ENCODE data around the gene CTH.
"Not testable (repeated sequence)": the region's sequence is repeated elsewhere in the genome, so short reads cannot be mapped to it uniquely, and the experiment has no call there.

CTH gene

DNA sequence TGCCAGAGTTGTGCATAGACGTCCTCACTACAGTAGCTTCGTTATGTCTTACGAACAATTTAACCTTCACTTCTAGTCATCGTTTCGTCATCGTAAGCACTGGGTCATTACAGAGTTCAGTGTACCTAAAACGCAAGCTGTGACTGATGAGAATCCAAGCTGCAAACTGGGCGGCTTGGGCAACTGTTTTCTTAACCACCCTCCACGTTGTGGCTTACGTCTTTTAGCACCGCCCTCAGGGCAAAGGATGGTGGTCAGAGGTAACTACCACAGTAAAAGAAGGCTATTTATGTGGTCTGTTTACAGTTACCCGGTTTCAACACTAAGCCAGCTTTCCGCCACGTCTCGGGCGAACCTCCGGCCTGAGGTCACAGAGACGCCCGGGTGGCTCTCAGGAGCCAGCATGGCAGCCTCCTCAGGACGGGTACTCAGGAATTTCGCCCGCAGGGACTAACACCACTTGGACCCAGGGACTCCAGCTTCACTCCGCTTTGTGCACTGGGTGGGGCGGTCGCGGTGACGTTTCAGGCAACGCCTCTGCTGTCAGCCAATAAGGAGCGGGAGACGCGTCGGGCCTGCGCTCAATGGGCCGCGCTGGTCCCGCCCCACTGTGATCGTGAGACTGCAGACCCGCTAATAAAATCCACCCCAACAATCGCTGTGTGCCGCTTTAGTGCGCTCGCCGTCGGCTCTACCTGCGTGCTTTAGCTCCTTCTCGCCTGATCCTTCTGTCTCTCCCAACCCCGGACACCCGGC lies at the start of gene CTH:
Gene CTH (plus strand): TSS at position 665 of the 756 bp plus-strand sequence. CDS start 148 bp downstream, outside the sequence.
- DNase-seq (ENCODE audit: low spot score) = peak; percentile 99

DNA sequence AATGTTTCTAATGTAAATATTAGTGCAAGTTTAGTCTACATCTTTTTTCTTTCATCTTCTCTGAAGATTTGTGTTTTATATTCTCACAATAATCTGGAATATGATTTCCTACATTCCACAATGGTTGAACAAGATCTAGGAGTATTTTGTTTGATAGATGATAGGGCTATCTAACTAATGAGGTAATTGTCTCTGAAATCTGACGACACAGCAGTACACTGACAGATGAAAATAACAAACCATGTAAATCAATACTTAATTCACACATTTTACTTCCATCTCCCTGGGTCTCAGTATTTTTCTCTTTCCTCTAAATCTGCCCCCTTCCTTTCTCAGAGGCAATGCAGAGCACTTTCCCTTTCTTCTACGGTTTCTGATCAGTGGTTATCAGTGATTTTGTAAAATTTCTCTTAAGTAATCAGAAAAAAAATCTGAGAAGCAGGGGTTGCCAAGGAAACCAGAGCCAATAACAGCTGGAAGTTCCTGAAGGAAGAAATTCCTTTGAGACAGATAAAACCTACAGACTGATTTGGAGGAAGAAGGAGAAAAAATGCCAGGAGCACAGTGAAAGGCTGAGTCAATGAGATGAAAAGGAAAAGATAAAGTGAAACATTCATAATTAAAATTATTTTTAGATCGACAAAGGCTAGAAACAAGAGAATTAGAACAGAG lies 49.2 kb upstream of the CTH start:
- no peak for DNase-seq (ENCODE audit: low spot score)

DNA sequence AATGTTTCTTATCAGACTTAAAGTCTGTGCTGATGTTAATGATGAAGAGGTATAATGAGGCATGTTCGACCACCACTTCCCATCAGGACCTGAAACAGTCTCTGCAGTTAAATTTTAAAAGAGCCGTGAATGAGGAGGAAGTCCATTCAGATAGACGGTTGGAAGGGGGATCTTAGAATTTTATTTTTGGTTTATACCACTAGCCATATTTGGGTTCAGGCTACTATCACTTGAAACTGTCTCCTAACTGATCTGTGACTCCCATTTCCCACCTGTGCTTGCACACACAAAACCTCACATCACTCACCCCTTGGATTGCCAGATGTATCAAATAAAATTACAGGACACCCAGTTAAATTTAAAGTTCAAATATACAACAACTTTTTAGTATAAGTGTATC lies 46.6 kb upstream of the CTH start:
- DNase-seq (ENCODE audit: low spot score) = no peak

DNA sequence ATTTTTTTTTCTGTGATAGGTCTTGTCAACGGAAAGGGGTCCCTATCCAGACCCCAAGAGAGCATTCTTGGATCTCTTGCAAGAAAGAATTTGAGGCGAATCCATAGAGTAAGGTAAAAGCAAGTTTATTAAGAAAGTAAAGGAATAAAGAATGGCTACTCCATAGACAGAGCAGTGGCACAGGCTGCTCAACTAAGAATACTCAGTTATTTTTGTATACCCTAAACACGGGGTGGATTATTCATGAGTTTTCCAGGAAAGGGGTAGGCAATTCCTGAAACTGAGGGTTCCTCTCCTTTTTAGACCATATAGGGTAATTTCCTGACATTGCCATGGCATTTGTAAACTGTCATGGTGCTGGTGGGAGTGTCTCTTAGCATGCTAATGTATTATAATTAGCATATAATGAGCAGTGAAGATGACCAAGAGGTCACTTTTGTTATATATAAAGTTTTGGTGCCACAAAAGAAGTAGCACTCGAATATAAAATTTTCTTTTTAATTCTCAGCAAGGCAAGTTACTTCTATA lies 44.6 kb upstream of the CTH start:
- not testable (repeated sequence) for DNase-seq (ENCODE audit: low spot score)

DNA sequence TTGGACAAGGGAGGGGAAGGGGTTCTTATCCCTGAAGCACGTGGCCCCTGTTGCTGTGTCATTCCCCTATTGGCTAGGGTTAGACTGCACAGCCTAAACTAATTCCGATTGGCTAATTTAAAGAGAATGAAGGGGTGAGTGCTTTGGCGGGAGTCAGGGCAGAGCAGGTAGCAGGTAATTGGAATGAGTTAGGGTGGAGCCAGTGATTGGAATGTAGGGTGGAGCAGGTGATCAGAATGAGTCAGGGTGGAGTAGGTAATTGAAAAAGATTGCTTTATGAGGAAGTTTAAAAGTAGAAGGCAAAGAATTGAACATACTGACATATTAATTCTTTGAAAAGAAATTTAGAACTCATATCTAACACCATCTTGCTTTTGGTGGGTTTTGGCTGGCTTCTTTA lies 44.1 kb upstream of the CTH start:
- not testable (repeated sequence) for DNase-seq (ENCODE audit: low spot score)

- DNase-seq (ENCODE audit: low spot score) = not testable (repeated sequence)
Observed at GRCh38 chr1:70367397-70367796, 43.7 kb upstream of the CTH start.

DNA sequence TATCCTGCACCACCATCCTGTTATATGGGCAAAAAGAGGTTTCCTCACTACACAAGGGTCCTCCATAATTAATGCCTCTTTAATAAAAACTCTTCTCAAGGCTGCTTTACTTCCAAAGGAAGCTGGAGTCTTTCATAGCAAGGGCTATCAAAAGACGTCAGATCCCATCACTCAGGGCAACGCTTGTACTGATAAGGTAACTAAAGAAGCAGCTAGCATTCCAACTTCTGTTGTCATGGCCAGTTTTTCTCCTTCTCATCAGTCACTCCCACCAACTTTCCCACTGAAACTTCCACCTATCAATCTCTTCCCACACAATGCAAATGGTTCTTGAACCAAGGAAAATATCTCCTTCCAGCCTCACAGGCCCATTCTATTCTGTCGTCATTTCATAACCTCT lies 39.5 kb upstream of the CTH start:
- not testable (repeated sequence) for DNase-seq (ENCODE audit: low spot score)

DNA sequence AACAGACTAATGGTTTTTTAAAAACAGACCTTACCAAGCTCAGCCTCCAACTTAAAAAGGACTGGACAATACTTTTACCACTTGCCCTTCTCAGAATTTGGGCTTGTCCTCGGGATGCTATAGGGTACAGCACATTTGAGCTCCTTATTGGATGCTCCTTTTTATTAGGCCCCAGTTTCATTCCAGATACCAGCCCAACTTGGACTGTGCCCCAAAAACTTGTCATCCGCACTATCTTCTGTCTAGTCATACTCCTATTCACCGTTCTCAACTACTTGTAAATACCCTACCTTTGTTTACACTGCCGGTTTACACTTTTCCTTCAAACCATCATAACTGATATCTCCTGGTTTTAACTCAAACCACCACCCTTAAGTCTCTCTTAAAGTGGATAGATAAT lies 38.6 kb upstream of the CTH start:
- DNase-seq (ENCODE audit: low spot score) = no peak

- DNase-seq (ENCODE audit: low spot score) = not testable (repeated sequence)
Observed at GRCh38 chr1:70373580-70373979, 37.5 kb upstream of the CTH start.

- no peak for DNase-seq (ENCODE audit: low spot score)
Observed at GRCh38 chr1:70376196-70376595, 34.9 kb upstream of the CTH start.

DNA sequence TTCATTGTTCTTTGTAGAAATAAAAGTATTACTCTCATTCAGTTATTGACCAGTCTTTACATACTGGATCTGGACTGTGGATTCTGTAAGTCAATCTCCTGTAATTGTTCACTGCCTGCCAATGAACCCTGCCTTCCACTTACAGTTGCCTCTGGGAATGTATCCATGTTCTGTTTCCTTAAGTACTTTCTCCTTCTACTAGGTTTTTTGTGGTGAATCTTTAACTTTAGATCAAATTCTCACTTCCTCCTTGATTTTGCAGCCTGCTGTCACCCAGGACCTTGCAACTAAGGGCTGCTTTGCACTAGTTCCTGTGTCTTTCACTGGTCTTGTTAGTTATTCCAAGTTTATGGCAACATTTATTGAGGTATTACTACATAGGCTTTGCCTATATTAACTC lies 28.4 kb upstream of the CTH start:
- no peak for DNase-seq (ENCODE audit: low spot score)

GRCh38 chr1:70383483-70383882 lies 27.6 kb upstream of the CTH start:
- no peak for DNase-seq (ENCODE audit: low spot score)

DNA sequence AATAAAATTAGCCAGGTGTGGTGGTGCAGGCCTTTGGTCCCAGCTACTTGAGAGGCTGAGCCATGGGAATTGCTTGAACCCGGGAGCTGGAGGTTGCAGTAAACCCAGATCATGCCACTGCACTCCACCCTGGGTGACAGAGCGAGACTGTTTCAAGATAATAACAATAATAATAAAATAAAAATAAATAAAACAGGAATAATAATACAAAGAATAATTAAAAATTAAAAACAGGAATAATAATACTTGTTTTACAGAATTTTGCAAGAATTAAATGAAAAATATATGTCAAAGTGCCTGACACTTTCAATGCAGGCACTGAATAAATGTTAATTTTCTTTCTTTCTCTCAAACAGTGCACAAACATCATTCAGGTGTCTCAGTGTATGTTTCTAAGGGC lies 26.5 kb upstream of the CTH start:
- no peak for DNase-seq (ENCODE audit: low spot score)

DNA sequence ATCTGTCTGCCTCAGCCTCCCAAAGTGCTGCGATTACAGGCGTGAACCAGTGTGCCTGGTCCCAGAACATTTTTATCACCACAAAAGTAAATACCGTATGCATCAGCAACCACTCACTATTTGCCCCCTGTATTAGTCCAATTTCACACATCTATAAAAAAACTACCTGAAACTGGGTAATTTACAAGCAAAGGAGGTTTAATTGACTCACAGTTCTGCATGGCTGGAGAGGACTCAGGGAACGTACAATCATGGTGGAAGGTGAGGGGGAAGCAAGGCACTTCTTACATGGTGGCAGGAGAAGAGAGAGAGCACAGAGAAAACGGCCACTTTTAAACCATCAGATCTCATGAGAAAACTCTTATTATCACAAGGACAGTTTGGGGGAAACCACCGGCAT lies 25.6 kb upstream of the CTH start:
- no peak for DNase-seq (ENCODE audit: low spot score)

DNA sequence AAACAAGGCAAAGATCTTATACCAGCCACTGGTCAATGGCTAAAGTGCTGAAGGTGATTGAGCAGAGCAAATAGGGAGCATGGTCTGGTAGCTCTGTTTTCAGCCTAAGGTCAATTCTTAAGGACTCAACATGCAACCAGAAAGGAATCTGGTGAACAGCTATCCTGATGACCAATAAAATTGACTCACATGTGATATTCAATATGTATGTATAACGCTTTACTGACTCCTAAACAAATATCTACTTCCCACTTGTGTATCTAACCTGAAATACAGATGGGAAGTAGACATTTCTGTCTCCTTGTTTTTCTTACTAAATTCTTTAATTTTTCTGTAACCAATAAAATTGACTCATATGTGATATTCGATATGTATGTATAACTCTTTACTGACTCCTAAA lies 24.9 kb upstream of the CTH start:
- no peak for DNase-seq (ENCODE audit: low spot score)

- DNase-seq (ENCODE audit: low spot score) = no peak
Observed at GRCh38 chr1:70387507-70387906, 23.6 kb upstream of the CTH start.

DNA sequence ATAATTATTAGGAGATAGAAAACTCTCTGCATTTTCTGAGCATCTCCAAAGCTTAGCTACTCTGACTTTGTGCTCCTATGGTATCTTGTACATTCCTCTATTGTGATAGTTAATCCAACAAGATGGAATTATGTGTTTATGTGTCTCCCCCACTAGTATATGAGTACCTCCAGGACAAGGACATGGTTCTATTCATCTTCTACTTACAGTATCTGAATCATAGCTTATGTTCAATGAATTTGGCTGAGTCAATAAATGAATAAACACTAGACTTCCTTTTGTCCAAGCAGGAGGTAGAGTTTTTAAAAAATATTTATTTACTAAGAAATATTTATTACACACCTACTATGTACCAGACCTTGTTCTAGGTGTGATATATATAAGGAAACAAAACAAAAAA lies 18.4 kb upstream of the CTH start:
- no peak for DNase-seq (ENCODE audit: low spot score)

DNA sequence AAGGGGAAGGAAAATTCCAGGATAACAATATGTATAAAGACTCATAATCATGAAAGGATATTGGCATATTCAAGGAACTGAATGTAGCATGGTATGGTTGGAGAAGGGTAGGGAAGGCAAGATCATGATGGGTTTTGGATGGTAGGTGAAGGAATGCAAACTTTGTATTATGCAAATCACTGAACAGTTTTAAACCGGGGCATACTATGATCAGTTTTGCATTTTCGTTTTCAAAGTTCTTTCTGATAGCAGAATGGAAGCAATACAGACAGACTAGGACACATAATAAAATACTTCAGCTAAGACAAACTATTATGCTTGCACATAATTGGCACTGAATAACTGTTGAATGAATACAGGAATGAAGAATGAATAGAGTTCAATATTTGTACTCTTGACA lies 14.5 kb upstream of the CTH start:
- no peak for DNase-seq (ENCODE audit: low spot score)

- DNase-seq (ENCODE audit: low spot score) = no peak
Observed at GRCh38 chr1:70397013-70397412, 14.1 kb upstream of the CTH start.

GRCh38 chr1:70400335-70400734 lies 10.7 kb upstream of the CTH start:
- no peak for DNase-seq (ENCODE audit: low spot score)

DNA sequence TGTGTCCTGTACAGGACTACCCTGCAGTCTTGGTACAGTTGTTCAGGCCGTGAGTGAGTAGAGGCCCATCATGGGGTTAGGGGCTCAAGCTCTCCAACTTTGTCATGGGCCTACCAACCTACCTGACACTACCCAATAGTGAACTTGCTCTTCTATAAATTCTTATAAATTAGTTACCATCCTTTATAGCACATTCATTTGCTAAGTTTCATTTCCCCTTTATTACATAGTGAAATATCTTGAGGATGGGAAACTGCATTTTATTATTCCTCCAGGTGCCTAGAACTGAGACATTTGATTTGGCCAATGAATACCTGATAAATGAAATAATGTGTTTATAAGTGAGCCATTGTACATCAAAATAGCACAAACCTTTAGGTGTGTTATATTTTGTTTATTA lies 9.1 kb upstream of the CTH start:
- no peak for DNase-seq (ENCODE audit: low spot score)

DNA sequence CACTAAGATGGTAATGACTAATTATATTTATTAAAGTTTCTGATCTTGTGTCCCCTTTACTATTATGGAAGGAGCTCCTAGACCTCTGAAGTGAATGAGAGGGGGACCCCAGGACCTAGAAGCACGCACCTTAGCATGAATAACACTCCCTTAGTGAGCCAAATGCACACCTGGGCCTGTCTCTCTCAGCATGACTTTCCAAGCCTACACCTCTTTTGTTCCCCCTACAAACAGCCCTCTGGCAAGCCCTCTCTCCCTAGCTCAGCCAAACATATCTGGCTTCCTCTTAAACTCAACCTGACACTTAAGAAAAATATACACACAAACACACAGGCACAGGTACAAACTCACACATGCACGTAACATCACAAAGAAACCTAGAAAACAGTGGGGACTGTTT lies 7.3 kb upstream of the CTH start:
- DNase-seq (ENCODE audit: low spot score) = no peak

- no peak for DNase-seq (ENCODE audit: low spot score)
Observed at GRCh38 chr1:70405780-70406416, 5.2 kb upstream of the CTH start.

Measured in cerebellar cortex (tissue), 1 donor.